IMR-90 (cell line): ENCODE data around the gene RIPPLY1. TPM values are rescaled to one million over a fixed set of nuclear protein-coding genes. Genes with fewer than 3 reads are reported as not detected.

Experiments
- ATAC-seq: fragments of 200-7000 bp; cut with Tn5 transposase; 2 replicates; pipeline ENCODE4 v1.9.1; 2020; ENCODE audit warnings: low read depth, mild to moderate bottlenecking, moderate library complexity
- BruUV-seq: library from RNA; stranded (reverse); fragments of 400-500 nt; replicated peaks from 2 replicates; lab custom pipeline; 2021; lab: Mats Ljungman, UMichigan
- CTCF ChIA-PET: fragments of 300-600 bp; formaldehyde crosslinking; extraction: SDS; loops from one replicate; lab custom pipeline; 2021; ENCODE audit warnings: antibody characterized with exemption; lab: Yijun Ruan, JAX
- POLR2A ChIA-PET: fragments of 300-600 bp; sonication (Branson Sonifier 250); formaldehyde crosslinking; loops from one replicate; lab custom pipeline; 2022; ENCODE audit warnings: antibody characterized with exemption; ENCODE audit not compliant: unreplicated experiment; lab: Charles Lee
- DNase-seq: peaks from one replicate; pipeline ENCODE4 v3.0.0; 2013
- H2AFZ ChIP-seq: replicated peaks from 2 replicates; pipeline ENCODE3; 2013; ENCODE audit warnings: low read length, mild to moderate bottlenecking; ENCODE audit not compliant: poor library complexity
- H2AK5ac ChIP-seq: 2 replicates; pipeline ENCODE4 v1.6.1; 2013; ENCODE audit warnings: low read depth, low read length, inconsistent platforms
- H2AK9ac ChIP-seq: replicated peaks from 2 replicates; pipeline ENCODE3; 2013; ENCODE audit warnings: mild to moderate bottlenecking, low read depth, low read length, moderate library complexity; ENCODE audit not compliant: poor library complexity
- H2BK120ac ChIP-seq: 2 replicates; pipeline ENCODE4 v1.6.1; 2013; ENCODE audit warnings: low read depth, low read length, inconsistent platforms
- H2BK15ac ChIP-seq: 3 replicates; pipeline ENCODE4 v1.6.1; 2013; ENCODE audit warnings: low read depth, low read length, inconsistent platforms
- H2BK20ac ChIP-seq: 2 replicates; pipeline ENCODE4 v1.6.1; 2013; ENCODE audit warnings: low read depth, mild to moderate bottlenecking, inconsistent platforms, low read length, moderate library complexity
- H2BK5ac ChIP-seq: 2 replicates; pipeline ENCODE4 v1.6.1; 2013; ENCODE audit warnings: mild to moderate bottlenecking, low read depth, low read length, inconsistent platforms; ENCODE audit not compliant: poor library complexity, severe bottlenecking
- H3K14ac ChIP-seq: replicated peaks from 2 replicates; pipeline ENCODE4 v1.6.1; 2013; ENCODE audit warnings: low read depth, low read length, inconsistent platforms
- H3K18ac ChIP-seq: 2 replicates; pipeline ENCODE4 v1.6.1; 2013; ENCODE audit warnings: low read depth, low read length, control low read depth
- H3K23ac ChIP-seq: 2 replicates; pipeline ENCODE4 v1.6.1; 2013; ENCODE audit warnings: low read depth, low read length, inconsistent platforms
- H3K27ac ChIP-seq: 2 replicates; pipeline ENCODE4 v1.5.1; 2013; ENCODE audit warnings: mild to moderate bottlenecking, control low read depth, low read length; ENCODE audit not compliant: insufficient read depth
- H3K27me3 ChIP-seq: 2 replicates; pipeline ENCODE4 v1.6.1; 2013; ENCODE audit warnings: low read length; ENCODE audit not compliant: control insufficient read depth, insufficient read depth
- H3K36me3 ChIP-seq: 2 replicates; pipeline ENCODE4 v1.6.1; 2013; ENCODE audit warnings: low read length, mixed read lengths; ENCODE audit not compliant: control insufficient read depth, insufficient read depth
- H3K4ac ChIP-seq: 2 replicates; pipeline ENCODE4 v1.6.1; 2013; ENCODE audit warnings: low read depth, low read length, inconsistent platforms
- H3K4me1 ChIP-seq: 2 replicates; pipeline ENCODE4 v1.6.1; 2013; ENCODE audit warnings: low read length, mixed read lengths; ENCODE audit not compliant: control insufficient read depth, insufficient read depth
- H3K4me2 ChIP-seq: 2 replicates; pipeline ENCODE4 v1.6.1; 2013; ENCODE audit warnings: low read depth, mild to moderate bottlenecking, control low read depth, low read length, moderate library complexity
- H3K4me3 ChIP-seq: 2 replicates; pipeline ENCODE4 v1.5.1; 2013; ENCODE audit warnings: low read depth, mild to moderate bottlenecking, control low read depth, low read length, moderate library complexity; ENCODE audit not compliant: insufficient read depth
- H3K56ac ChIP-seq: 2 replicates; pipeline ENCODE4 v1.6.1; 2013; ENCODE audit warnings: low read length, inconsistent platforms; ENCODE audit not compliant: insufficient read depth; ENCODE audit errors: extremely low read depth
- H3K79me1 ChIP-seq, 2 experiments: 2 replicates each; pipeline ENCODE4 v1.6.1; 2013; ENCODE audit warnings: low read length in 2 of 2, inconsistent platforms in 1 of 2, low read depth in 1 of 2
- H3K9ac ChIP-seq: 2 replicates; pipeline ENCODE4 v1.6.1; 2013; ENCODE audit warnings: low read depth, low read length, control low read depth
- H3K9me1 ChIP-seq: 2 replicates; pipeline ENCODE4 v1.6.1; 2013; ENCODE audit warnings: low read length, inconsistent platforms; ENCODE audit not compliant: insufficient read depth
- H3K9me3 ChIP-seq: 2 replicates; pipeline ENCODE4 v1.6.1; 2013; ENCODE audit warnings: low read length; ENCODE audit not compliant: control insufficient read depth, insufficient read depth
- H4K20me1 ChIP-seq: 2 replicates; pipeline ENCODE4 v1.6.1; 2013; ENCODE audit warnings: low read length, inconsistent platforms; ENCODE audit not compliant: insufficient read depth
- H4K5ac ChIP-seq: 2 replicates; pipeline ENCODE4 v1.6.1; 2013; ENCODE audit warnings: mild to moderate bottlenecking, low read depth, low read length, control low read depth
- H4K8ac ChIP-seq, 2 experiments: 2 replicates each; pipeline ENCODE4 v1.6.1; 2013; ENCODE audit warnings: low read depth in 2 of 2, low read length in 2 of 2, control low read depth in 1 of 2, inconsistent platforms in 1 of 2
- H4K91ac ChIP-seq: 2 replicates; pipeline ENCODE4 v1.6.1; 2013; ENCODE audit warnings: low read depth, low read length, inconsistent platforms; ENCODE audit not compliant: insufficient read depth
- BHLHE40 ChIP-seq: fragments of 150-350 bp; IDR thresholded peaks from 2 replicates; pipeline ENCODE4 v1.6.1; 2016; ENCODE audit warnings: mild to moderate bottlenecking, low read depth, low read length
- CEBPB ChIP-seq: IDR thresholded peaks from 2 replicates; pipeline ENCODE4 v1.6.1; 2012; ENCODE audit warnings: low read depth, low read length, improper control_type of control experiment
- FOS ChIP-seq: fragments of 150-350 bp; IDR thresholded peaks from 2 replicates; pipeline ENCODE4 v1.6.1; 2016; ENCODE audit warnings: low read depth, low read length
- MAFK ChIP-seq: IDR thresholded peaks from 2 replicates; pipeline ENCODE4 v1.6.1; 2012; ENCODE audit warnings: low read depth, low read length, improper control_type of control experiment
- MXI1 ChIP-seq: IDR thresholded peaks from 2 replicates; pipeline ENCODE4 v1.6.1; 2012; ENCODE audit warnings: low read depth, mild to moderate bottlenecking, low read length, moderate library complexity, borderline replicate concordance
- NFE2L2 ChIP-seq: fragments of 150-350 bp; IDR thresholded peaks from 2 replicates; pipeline ENCODE4 v1.6.1; 2016; ENCODE audit warnings: low read depth, mild to moderate bottlenecking, low read length
- RCOR1 ChIP-seq: IDR thresholded peaks from 2 replicates; pipeline ENCODE4 v1.6.1; 2012; ENCODE audit warnings: mild to moderate bottlenecking, low read length, improper control_type of control experiment; ENCODE audit not compliant: insufficient replicate concordance
- SMC3 ChIP-seq: fragments of 150-350 bp; IDR thresholded peaks from 2 replicates; pipeline ENCODE4 v1.6.1; 2016; ENCODE audit warnings: low read depth, mild to moderate bottlenecking, antibody characterized with exemption, low read length, moderate library complexity
- USF2 ChIP-seq: fragments of 150-350 bp; IDR thresholded peaks from 2 replicates; pipeline ENCODE4 v1.6.1; 2017; ENCODE audit warnings: mild to moderate bottlenecking, antibody characterized with exemption, low read length, low read depth
- WGBS, 2 experiments: methylation state at CpG; one replicate each; pipeline versions ENCODE4 v1.1.5 to v1.1.7; 2013; ENCODE audit warnings: missing lambda C conversion rate in 2 of 2; ENCODE audit not compliant: insufficient read length in 1 of 2; ENCODE audit errors: extremely low coverage in 2 of 2; 5-methylcytosine and 5-hydroxymethylcytosine counted together
- dilution Hi-C: fragments of 300-500 bp; cut with HindIII; formaldehyde crosslinking; loops from one replicate; pipeline ENCODE4 v1.14.3; 2018; ENCODE audit warnings: low sequenced_read_pairs; ENCODE audit not compliant: unreplicated experiment
- in situ Hi-C: fragments of 300-500 bp; cut with MboI; formaldehyde crosslinking; loops from 3 replicates; pipeline ENCODE4 v1.14.3; 2019; ENCODE audit warnings: low sequenced_read_pairs, inconsistent platforms, mixed read lengths
- intact Hi-C: fragments of 100-400 bp; cut with micrococcal nuclease; formaldehyde crosslinking; loops from 2 replicates; pipeline ENCODE4 v1.10.0; 2022
- polyA plus RNA-seq, 3 experiments: library from polyadenylated mRNA; depleted of rRNA; stranded (reverse); fragments of >200 nt; gene quantifications; 2 replicates each; pipeline ENCODE4 v1.2.3, GENCODE V29; 2012; ENCODE audit warnings: low replicate concordance in 1 of 3
- total RNA-seq: library from RNA; depleted of rRNA; stranded (reverse); fragments of >200 nt; gene quantifications from 2 replicates; pipeline ENCODE4 v1.2.3, GENCODE V29; 2012
- TF ChIP-seq, protein P1 (sequence below): fragments of 150-350 bp; IDR thresholded peaks from 2 replicates; pipeline ENCODE4 v1.6.1; 2016; ENCODE audit warnings: low read depth, mild to moderate bottlenecking, low read length, moderate library complexity, borderline replicate concordance

Gene RIPPLY1
- total and polyA plus RNA-seq, 2 of the 4 experiments (the other 2 are of a cell fraction): not detected

GRCh38 chrX:106948641-106949040 lies 45.5 kb upstream of the RIPPLY1 start:
- no TSS peak for BruUV-seq
- no peak overlapping the region for H4K8ac ChIP-seq
- no peak overlapping the region for H2AK5ac ChIP-seq
- intact Hi-C loops (no loop called here), in situ Hi-C loops (no loop called here), dilution Hi-C loops (no loop called here)
- H2BK5ac ChIP-seq: no peak overlapping the region
- H4K5ac ChIP-seq: no peak overlapping the region
- no peaks in the 10 kb centered on the region; the same call in 1 of the 2 replicates for H3K27me3 ChIP-seq
- H3K9me3 ChIP-seq: no peaks in the 10 kb centered on the region
- no peak overlapping the region for H2AK9ac ChIP-seq
- no peak overlapping the region for H4K91ac ChIP-seq
- H3K27ac ChIP-seq: no peak overlapping the region
- no peak overlapping the region for H2BK120ac ChIP-seq
- H2BK20ac ChIP-seq: no peak overlapping the region
- H3K9me1 ChIP-seq: no peaks in the 10 kb centered on the region
- ChIA-PET CTCF (interaction anchor here (0.7 kb wide), 1 partner anchor 50 kb away, joined by 3 read pairs; no protein-coding TSS in a partner anchor), POLR2A (no interaction called here)
- H3K4me3 ChIP-seq: no peak overlapping the region
- ATAC-seq: no peak
- H3K56ac ChIP-seq: no peak overlapping the region
- H3K79me1 ChIP-seq: no peaks in the 10 kb centered on the region; a peak in 1 of 4 replicates
- no peaks in the 10 kb centered on the region for H4K20me1 ChIP-seq
- TF ChIP-seq, protein P1, sequence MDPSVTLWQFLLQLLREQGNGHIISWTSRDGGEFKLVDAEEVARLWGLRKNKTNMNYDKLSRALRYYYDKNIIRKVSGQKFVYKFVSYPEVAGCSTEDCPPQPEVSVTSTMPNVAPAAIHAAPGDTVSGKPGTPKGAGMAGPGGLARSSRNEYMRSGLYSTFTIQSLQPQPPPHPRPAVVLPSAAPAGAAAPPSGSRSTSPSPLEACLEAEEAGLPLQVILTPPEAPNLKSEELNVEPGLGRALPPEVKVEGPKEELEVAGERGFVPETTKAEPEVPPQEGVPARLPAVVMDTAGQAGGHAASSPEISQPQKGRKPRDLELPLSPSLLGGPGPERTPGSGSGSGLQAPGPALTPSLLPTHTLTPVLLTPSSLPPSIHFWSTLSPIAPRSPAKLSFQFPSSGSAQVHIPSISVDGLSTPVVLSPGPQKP: no peak
- TF ChIP-seq RCOR1 (no peak), SMC3 (no peak), MXI1 (no peak), USF2 (no peak), CEBPB (no peak), BHLHE40 (no peak), MAFK (no peak), NFE2L2 (no peak), FOS (no peak)
- H3K14ac ChIP-seq: no peak overlapping the region
- no peak overlapping the region for H2AFZ ChIP-seq
- H3K4me2 ChIP-seq: no peak overlapping the region
- DNase-seq: no peak
- no peak overlapping the region for H3K4ac ChIP-seq
- no peak overlapping the region for H3K9ac ChIP-seq
- H3K4me1 ChIP-seq: no peaks in the 10 kb centered on the region
- H2BK15ac ChIP-seq: no peak overlapping the region
- H3K23ac ChIP-seq: no peak overlapping the region
- no peak overlapping the region for H3K18ac ChIP-seq
- H3K36me3 ChIP-seq: peaks cover 3% of the 10 kb centered on the region; the same call in 1 of the 2 replicates
- WGBS, 2 experiments: no CpG with 5 or more reads among the region's 3 CpGs
